Vagina (tissue), 2 donors: ENCODE data around the gene CA4.
"Not testable (repeated sequence)": the region's sequence is repeated elsewhere in the genome, so short reads cannot be mapped to it uniquely, and the experiment has no call there.

Experiments
- CTCF ChIP-seq, 3 experiments: fragments of 450-650 bp in 2 of 3; fragments of 200-600 bp in 1 of 3; sonication (generic) in 1 of 3; IDR thresholded peaks; one replicate each; pipeline ENCODE4 v1.5.1; 2017 to 2019; ENCODE audit warnings: antibody characterized with exemption in 3 of 3, mild to moderate bottlenecking in 2 of 3, moderate library complexity in 2 of 3
- POLR2A ChIP-seq, 2 donors: fragments of 450-650 bp; IDR thresholded peaks; one replicate each; pipeline ENCODE4 v1.6.1; 2017; ENCODE audit warnings: antibody characterized with exemption in 2 of 2, mild to moderate bottlenecking in 2 of 2, moderate library complexity in 2 of 2
- POLR2AphosphoS5 ChIP-seq, 2 donors: sonication (generic); formaldehyde crosslinking; IDR thresholded peaks; one replicate each; pipeline ENCODE4 v1.9.0; 2017; ENCODE audit warnings: antibody characterized with exemption in 2 of 2, mild to moderate bottlenecking in 2 of 2, low read depth in 1 of 2; ENCODE audit not compliant: insufficient read depth in 1 of 2

- TF ChIP-seq POLR2AphosphoS5 (IDR thresholded peaks at IDR 0.05; ENCODE audit: insufficient read depth in 1 of 2, low read depth in 1 of 2); CTCF (IDR thresholded peaks at IDR 0.05); POLR2A (IDR thresholded peaks at IDR 0.05): not testable (repeated sequence)
Measured at GRCh38 chr17:60208302-60208701, 58.5 kb downstream of the CA4 start.
